ENCODE measurements around the gene PDE1C. TPM values are rescaled to one million over a fixed set of nuclear protein-coding genes. Genes with fewer than 3 reads are reported as not detected.

The PDE1C gene
- total RNA-seq, 2 donors from 2014 or later, result 0.26 to 0.60 TPM

GRCh38 chr7:32062150-32062549 lies 8.1 kb downstream of the PDE1C start:
- H3K4me1 ChIP-seq (ENCODE audit: control insufficient read depth, insufficient read depth, low read length), result peaks cover 2% of the 10 kb centered on the region
- H3K27me3 ChIP-seq (ENCODE audit: control insufficient read depth, insufficient read depth, low read length, poor library complexity, severe bottlenecking), result peaks cover 14% of the 10 kb centered on the region
- 42 to 58% methylated on average over 3 to 5 of the region's 5 CpGs for WGBS, 2 experiments (ENCODE audit: insufficient coverage in 1 of 2, insufficient read length in 1 of 2)
- no peaks in the 10 kb centered on the region for H3K9me3 ChIP-seq (ENCODE audit: control insufficient read depth, low read length)
- no peak overlapping the region for H3K4me3 Mint-ChIP-seq
- no peaks in the 10 kb centered on the region for H3K9me3 Mint-ChIP-seq
- peak; percentile 94 for TF ChIP-seq CTCF (conservative IDR thresholded peaks at IDR 0.05)
- H3K27me3 Mint-ChIP-seq (ENCODE audit: insufficient read depth), result peaks cover 48% of the 10 kb centered on the region
- no peak overlapping the region for H3K27ac ChIP-seq (ENCODE audit: low read depth, low read length)
- no peak overlapping the region for H3K27ac Mint-ChIP-seq
- no peak overlapping the region for H3K9ac ChIP-seq (ENCODE audit: extremely low read depth, low read length, poor library complexity, severe bottlenecking)
- H3K36me3 Mint-ChIP-seq (ENCODE audit: low read depth), result no peaks in the 10 kb centered on the region
- peak; percentile 93 for DNase-seq
- H3K36me3 ChIP-seq (ENCODE audit: control insufficient read depth, insufficient read depth, low read length), result no peaks in the 10 kb centered on the region
- H3K4me3 ChIP-seq (ENCODE audit: low read length), result no peak overlapping the region
- peaks cover 33% of the 10 kb centered on the region for H3K4me1 Mint-ChIP-seq

GRCh38 chr7:32061346-32061745 lies 8.9 kb downstream of the PDE1C start:
- no peaks in the 10 kb centered on the region for H3K36me3 ChIP-seq (ENCODE audit: control insufficient read depth, insufficient read depth, low read length)
- H3K9me3 ChIP-seq (ENCODE audit: control insufficient read depth, low read length), result no peaks in the 10 kb centered on the region
- DNase-seq, result no peak
- H3K27me3 ChIP-seq (ENCODE audit: control insufficient read depth, insufficient read depth, low read length, poor library complexity, severe bottlenecking), result peaks cover 6% of the 10 kb centered on the region
- Mint-ChIP-seq H3K4me3 (no peak overlapping the region), H3K4me1 (peaks cover 33% of the 10 kb centered on the region), H3K9me3 (no peaks in the 10 kb centered on the region), H3K36me3 (ENCODE audit: low read depth) (no peaks in the 10 kb centered on the region), H3K27ac (no peak overlapping the region), H3K27me3 (ENCODE audit: insufficient read depth) (peaks cover 42% of the 10 kb centered on the region)
- no peak overlapping the region for H3K9ac ChIP-seq (ENCODE audit: extremely low read depth, low read length, poor library complexity, severe bottlenecking)
- TF ChIP-seq CTCF (conservative IDR thresholded peaks at IDR 0.05), result no peak
- 94% methylated on average over 2 to 3 of the region's 3 CpGs for WGBS, 2 experiments (ENCODE audit: insufficient coverage in 1 of 2, insufficient read length in 1 of 2)
- no peak overlapping the region for H3K27ac ChIP-seq (ENCODE audit: low read depth, low read length)
- H3K4me3 ChIP-seq (ENCODE audit: low read length), result no peak overlapping the region
- H3K4me1 ChIP-seq (ENCODE audit: control insufficient read depth, insufficient read depth, low read length), result peaks cover 2% of the 10 kb centered on the region

- Histone ChIP-seq H3K27me3 (ENCODE audit: control insufficient read depth, insufficient read depth, low read length, poor library complexity, severe bottlenecking) (no peaks in the 10 kb centered on the region), H3K27ac (ENCODE audit: low read depth, low read length) (no peak overlapping the region), H3K9me3 (ENCODE audit: control insufficient read depth, low read length) (no peaks in the 10 kb centered on the region), H3K36me3 (ENCODE audit: control insufficient read depth, insufficient read depth, low read length) (no peaks in the 10 kb centered on the region), H3K4me3 (ENCODE audit: low read length) (no peak overlapping the region), H3K9ac (ENCODE audit: extremely low read depth, low read length, poor library complexity, severe bottlenecking) (no peak overlapping the region), H3K4me1 (ENCODE audit: control insufficient read depth, insufficient read depth, low read length) (peaks cover 2% of the 10 kb centered on the region)
- DNase-seq, result peak; percentile 55
- H3K4me1 Mint-ChIP-seq, result peaks cover 31% of the 10 kb centered on the region
- H3K27ac Mint-ChIP-seq, result no peak overlapping the region
- H3K9me3 Mint-ChIP-seq, result no peaks in the 10 kb centered on the region
- WGBS, 2 experiments (ENCODE audit: insufficient coverage in 1 of 2, insufficient read length in 1 of 2), result 59 to 73% methylated on average over 2 to 6 of the region's 6 CpGs
- TF ChIP-seq CTCF (conservative IDR thresholded peaks at IDR 0.05), result no peak
- H3K4me3 Mint-ChIP-seq, result no peak overlapping the region
- no peaks in the 10 kb centered on the region for H3K36me3 Mint-ChIP-seq (ENCODE audit: low read depth)
- peaks cover 37% of the 10 kb centered on the region for H3K27me3 Mint-ChIP-seq (ENCODE audit: insufficient read depth)
Measured at GRCh38 chr7:32059289-32060011, 10.8 kb downstream of the PDE1C start.

All from endodermal cell (in vitro differentiated cells).